Measurements from ENCODE around the gene TM4SF1. TPM values are rescaled to one million over a fixed set of nuclear protein-coding genes. Genes with fewer than 3 reads are reported as not detected.

TM4SF1 gene
- total RNA-seq, 2 donors from 2014 or later: 30.8 to 48.7 TPM

- Histone ChIP-seq H3K27ac (no peak overlapping the region), H3K9ac (ENCODE audit: low read depth in 2 of 2, low read length in 2 of 2) (no peak overlapping the region), H3K4me3 (no peak overlapping the region), H3K4me1 (no peaks in the 10 kb centered on the region), H3K36me3 (no peaks in the 10 kb centered on the region), H3K27me3 (no peaks in the 10 kb centered on the region), H3K9me3 (no peaks in the 10 kb centered on the region)
- intact Hi-C loops (cut with DNase I): no loop called here
- no peak for TF ChIP-seq CTCF (IDR thresholded peaks at IDR 0.05)
- DNase-seq: no peak
These were observed 56.3 kb downstream of the TM4SF1 start for GRCh38 chr3:149321136-149321535.

GRCh38 chr3:149319750-149320149, 57.7 kb downstream of the TM4SF1 start:
- intact Hi-C loops (cut with DNase I): no loop called here
- Histone ChIP-seq H3K27ac (no peak overlapping the region), H3K9ac (ENCODE audit: low read depth in 2 of 2, low read length in 2 of 2) (no peak overlapping the region), H3K4me1 (no peaks in the 10 kb centered on the region), H3K9me3 (no peaks in the 10 kb centered on the region), H3K36me3 (no peaks in the 10 kb centered on the region), H3K27me3 (no peaks in the 10 kb centered on the region), H3K4me3 (no peak overlapping the region)
- DNase-seq: no peak
- no peak for TF ChIP-seq CTCF (IDR thresholded peaks at IDR 0.05)

Other genes starting within 250 kb of the TM4SF1 start
- 10 to 100 TPM; 15.8 to 19.5 TPM for gene HPS3, start 248.0 kb downstream of the TM4SF1 start, total RNA-seq
- 1 to 10 TPM; 5.6 to 7.1 TPM for gene CP, start 155.8 kb downstream of the TM4SF1 start, total RNA-seq
- 1 to 10 TPM in 1 of 2 donors, under 1 TPM in 1; 0.72 to 2.1 TPM for gene TM4SF18, start 44.0 kb downstream of the TM4SF1 start, total RNA-seq
- 1 to 10 TPM; 1.1 to 4.5 TPM for gene TM4SF4, start 97.0 kb upstream of the TM4SF1 start, total RNA-seq

All from colonic mucosa (tissue), 4 donors.